SK-N-SH (cell line): ENCODE data around the gene HOXB6. TPM values are rescaled to one million over a fixed set of nuclear protein-coding genes. Genes with fewer than 3 reads are reported as not detected.

ENCODE experiments used
- CTCF ChIA-PET: fragments of 300-600, 350-600 bp; formaldehyde crosslinking; extraction: SDS; loops from one replicate; lab custom pipeline; 2021; lab: Yijun Ruan, JAX
- POLR2A ChIA-PET: fragments of 350-600 bp; sonication (Branson Sonifier 250); formaldehyde crosslinking; extraction: SDS; loops from one replicate; lab custom pipeline; 2020; ENCODE audit warnings: antibody characterized with exemption, inconsistent platforms; lab: Yijun Ruan, JAX
- DNase-seq: peaks from one replicate; pipeline ENCODE4 v3.0.0; 2012
- H2AFZ ChIP-seq: fragments of 200-600 bp; sonication (generic); 2 replicates; pipeline ENCODE4 v1.8.1; 2016; ENCODE audit warnings: antibody characterized with exemption, mild to moderate bottlenecking, low read depth
- H3F3A ChIP-seq: fragments of 200-600 bp; sonication (generic); replicated peaks from 2 replicates; pipeline ENCODE3; 2016; ENCODE audit warnings: antibody characterized with exemption, mild to moderate bottlenecking; ENCODE audit not compliant: insufficient read depth
- H3K27ac ChIP-seq, 2 experiments: fragments of 200-500 bp in 1 of 2; fragments of 200-600 bp in 1 of 2; sonication (Bioruptor generic) in 1 of 2; sonication (generic), shearing (Covaris generic) in 1 of 2; 2 replicates each; pipeline versions ENCODE4 v1.5.1 to v1.6.1; 2014 to 2016; ENCODE audit warnings: low read depth in 2 of 2, inconsistent platforms in 1 of 2, low read length in 1 of 2, mild to moderate bottlenecking in 1 of 2, mixed read lengths in 1 of 2
- H3K27me3 ChIP-seq: fragments of 200-600 bp; sonication (generic), shearing (Covaris generic); 2 replicates; pipeline ENCODE4 v1.6.1; 2016; ENCODE audit warnings: mixed run types; ENCODE audit not compliant: insufficient read depth
- H3K36me3 ChIP-seq, 2 experiments: fragments of 200-500 bp in 1 of 2; fragments of 200-600 bp in 1 of 2; sonication (Bioruptor generic) in 1 of 2; sonication (generic) in 1 of 2; replicated peaks in 1 of 2; 2 replicates each; pipeline versions ENCODE3 to v1.5.1; 2014 to 2016; ENCODE audit warnings: low read length in 1 of 2, mild to moderate bottlenecking in 1 of 2; ENCODE audit not compliant: insufficient read depth in 2 of 2, control insufficient read depth in 1 of 2
- H3K4me1 ChIP-seq, 2 experiments: fragments of 200-500 bp in 1 of 2; fragments of 200-600 bp in 1 of 2; sonication (Bioruptor generic) in 1 of 2; sonication (generic), shearing (Covaris generic) in 1 of 2; 2 replicates each; pipeline versions ENCODE4 v1.5.1 to v1.6.1; 2014 to 2016; ENCODE audit warnings: low read depth in 1 of 2, low read length in 1 of 2, mixed run types in 1 of 2; ENCODE audit not compliant: insufficient read depth in 2 of 2, control insufficient read depth in 1 of 2
- H3K4me2 ChIP-seq: fragments of 200-600 bp; sonication (generic), shearing (Covaris generic); 2 replicates; pipeline ENCODE4 v1.6.1; 2017; ENCODE audit warnings: mixed run types
- H3K4me3 ChIP-seq, 2 experiments: fragments of 200-500 bp in 1 of 2; fragments of 200-600 bp in 1 of 2; sonication (Bioruptor generic) in 1 of 2; sonication (generic), shearing (Covaris generic) in 1 of 2; 2 replicates each; pipeline versions ENCODE4 v1.5.1 to v1.8.1; 2014 to 2016; ENCODE audit warnings: low read depth in 2 of 2, inconsistent platforms in 1 of 2, low read length in 1 of 2, mild to moderate bottlenecking in 1 of 2, mixed read lengths in 1 of 2, moderate library complexity in 1 of 2
- H3K79me2 ChIP-seq: fragments of 200-600 bp; sonication (generic); 2 replicates; pipeline ENCODE4 v1.8.1; 2017; ENCODE audit warnings: mild to moderate bottlenecking; ENCODE audit not compliant: insufficient read depth
- H3K9ac ChIP-seq: fragments of 200-600 bp; sonication (generic); 2 replicates; pipeline ENCODE4 v1.6.1; 2017; ENCODE audit warnings: mixed run types
- H3K9me2 ChIP-seq: fragments of 200-600 bp; sonication (generic); 2 replicates; pipeline ENCODE4 v1.6.1; 2017; ENCODE audit warnings: mixed run types
- H3K9me3 ChIP-seq: fragments of 200-600 bp; sonication (generic); 2 replicates; pipeline ENCODE4 v1.6.1; 2017; ENCODE audit warnings: mixed run types, mild to moderate bottlenecking, moderate library complexity
- H4K20me1 ChIP-seq: fragments of 200-600 bp; sonication (generic); 2 replicates; pipeline ENCODE4 v1.6.1; 2017; ENCODE audit warnings: mild to moderate bottlenecking, mixed run types; ENCODE audit not compliant: insufficient read depth
- CHD2 ChIP-seq: fragments of 150-350 bp; IDR thresholded peaks from 2 replicates; pipeline ENCODE4 v1.6.1; 2018; ENCODE audit warnings: low read length; ENCODE audit not compliant: partially characterized antibody
- ELF1 ChIP-seq: IDR thresholded peaks from 2 replicates; pipeline ENCODE4 v1.4.0; 2012
- EP300 ChIP-seq, 2 experiments: IDR thresholded peaks; 2 replicates each; pipeline versions ENCODE4 v1.4.0 to v1.6.1; 2012; ENCODE audit warnings: borderline replicate concordance in 1 of 2, low read depth in 1 of 2, low read length in 1 of 2
- EZH2phosphoT487 ChIP-seq: fragments of 200-600 bp; sonication (generic); IDR thresholded peaks from 2 replicates; pipeline ENCODE4 v1.6.1; 2017; ENCODE audit warnings: low read depth, mixed run types, mild to moderate bottlenecking, antibody characterized with exemption, moderate library complexity, borderline replicate concordance
- FOXM1 ChIP-seq: IDR thresholded peaks from 2 replicates; pipeline ENCODE4 v1.4.0; 2012; ENCODE audit warnings: low read depth, mild to moderate bottlenecking
- GABPA ChIP-seq: IDR thresholded peaks from 2 replicates; pipeline ENCODE4 v1.4.0; 2012; ENCODE audit warnings: low read depth, mild to moderate bottlenecking
- JUND ChIP-seq: IDR thresholded peaks from 2 replicates; pipeline ENCODE4 v1.4.0; 2012
- NFIC ChIP-seq: IDR thresholded peaks from 2 replicates; pipeline ENCODE4 v1.4.0; 2012; ENCODE audit warnings: borderline replicate concordance
- NRF1 ChIP-seq: IDR thresholded peaks from 2 replicates; pipeline ENCODE4 v1.6.1; 2012; ENCODE audit warnings: low read depth, mild to moderate bottlenecking, low read length
- POLR2AphosphoS5 ChIP-seq: IDR thresholded peaks from 2 replicates; pipeline ENCODE4 v1.6.1; 2012; ENCODE audit warnings: low read depth, low read length
- SIN3A ChIP-seq: IDR thresholded peaks from 2 replicates; pipeline ENCODE4 v1.6.1; 2012; ENCODE audit warnings: low read depth, mild to moderate bottlenecking, low read length, moderate library complexity, borderline replicate concordance
- TAF1 ChIP-seq: IDR thresholded peaks from 2 replicates; pipeline ENCODE4 v1.6.1; 2012; ENCODE audit warnings: low read depth, mild to moderate bottlenecking, low read length, moderate library complexity, borderline replicate concordance
- TCF12 ChIP-seq: IDR thresholded peaks from 2 replicates; pipeline ENCODE4 v1.4.0; 2012
- TEAD4 ChIP-seq: IDR thresholded peaks from 2 replicates; pipeline ENCODE4 v1.4.0; 2012; ENCODE audit warnings: mild to moderate bottlenecking, borderline replicate concordance; ENCODE audit not compliant: insufficient read depth
- YY1 ChIP-seq: IDR thresholded peaks from 2 replicates; pipeline ENCODE4 v1.4.0; 2012; ENCODE audit warnings: low read depth, mild to moderate bottlenecking
- WGBS: methylation state at CpG from one replicate; pipeline ENCODE4 v1.1.6; 2017; ENCODE audit warnings: low lambda C conversion rate; 5-methylcytosine and 5-hydroxymethylcytosine counted together
- polyA plus RNA-seq, 3 experiments: library from polyadenylated mRNA; depleted of rRNA; stranded (reverse); fragments of >200 nt; gene quantifications; 2 replicates each; pipeline ENCODE4 v1.2.3, GENCODE V29; 2012
- TF ChIP-seq, protein P1 (sequence below): fragments of 150-350 bp; IDR thresholded peaks from 2 replicates; pipeline ENCODE4 v1.6.1; 2017; ENCODE audit warnings: antibody characterized with exemption, low read length, low read depth, borderline replicate concordance
- TF ChIP-seq, protein P2 (sequence below): IDR thresholded peaks from 2 replicates; pipeline ENCODE4 v1.6.1; 2012; ENCODE audit warnings: mild to moderate bottlenecking, low read depth, low read length, moderate library complexity
- TF ChIP-seq, protein P3 (sequence below): IDR thresholded peaks from 2 replicates; pipeline ENCODE4; 2012
- TF ChIP-seq, protein P4 (sequence below): fragments of 150-350 bp; IDR thresholded peaks from 2 replicates; pipeline ENCODE4 v1.6.1; 2016; ENCODE audit warnings: mild to moderate bottlenecking, low read depth, low read length
- TF ChIP-seq, protein P5 (sequence below): IDR thresholded peaks from 2 replicates; pipeline ENCODE4 v1.4.0; 2012; ENCODE audit warnings: low read depth, borderline replicate concordance

HOXB6 gene
- polyA plus RNA-seq, 1 of the 3 experiments (the other 2 are of a cell fraction): not detected

DNA sequence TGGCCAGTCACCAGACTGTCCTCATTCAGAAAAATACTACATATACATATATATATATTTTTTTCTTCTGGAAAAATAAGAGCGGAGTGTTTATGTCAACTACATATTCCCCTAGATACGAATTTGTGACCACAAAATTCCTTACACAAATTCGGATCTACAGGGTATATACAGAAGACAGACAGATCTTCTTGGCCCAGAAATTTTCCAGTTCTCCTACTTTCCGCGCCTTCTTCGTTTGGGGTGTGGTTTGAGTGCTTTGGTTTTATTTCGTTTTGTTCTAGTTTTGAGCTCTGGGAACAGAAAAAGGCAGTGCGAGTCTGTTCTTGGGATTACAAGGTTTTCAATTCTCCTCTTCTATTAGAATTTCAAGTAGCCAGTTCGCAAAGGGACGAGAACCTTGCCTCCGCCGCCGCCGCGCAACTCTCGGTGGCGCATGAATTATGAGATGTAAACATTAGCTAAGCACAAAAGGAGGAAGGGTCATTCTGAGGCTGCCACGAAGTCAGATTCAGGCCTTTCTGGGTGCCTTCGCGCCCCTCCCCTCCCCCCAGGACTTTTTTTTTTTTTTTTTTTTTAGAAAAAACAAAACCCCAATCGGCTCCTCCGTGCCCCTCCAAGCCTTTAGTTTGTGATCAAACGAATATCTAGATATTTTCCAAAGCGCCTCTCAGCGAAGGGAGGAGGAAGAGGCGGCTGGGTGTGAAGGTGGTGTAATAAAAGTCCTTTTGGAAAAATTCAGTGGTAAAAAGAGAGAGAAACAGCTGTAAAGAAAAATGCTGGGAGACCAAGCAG is 24.8 kb downstream of the HOXB6 start:
- no peaks in the 10 kb centered on the region for H3K79me2 ChIP-seq

DNA sequence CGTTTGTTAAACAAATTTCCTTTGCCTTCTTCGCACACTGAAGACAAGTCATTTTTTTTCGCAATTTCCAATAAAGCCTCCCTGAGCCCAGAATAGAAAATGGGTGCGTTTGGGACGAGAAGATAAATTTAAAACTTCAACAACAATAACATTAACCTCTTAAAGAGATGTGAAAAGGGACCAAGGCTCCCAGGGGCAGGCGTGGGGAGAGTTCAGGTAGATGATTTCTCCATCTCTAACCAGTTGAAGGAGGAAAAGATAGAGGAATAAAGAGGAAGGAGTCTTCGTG is 25.4 kb downstream of the HOXB6 start:
- CTCF ChIA-PET: interaction anchor here (0.7 to 1.5 kb wide), 3 partner anchors 11 to 244 kb away, joined by 3 read pairs; no protein-coding TSS in a partner anchor
- Histone ChIP-seq H2AFZ (no peak overlapping the region), H3K27me3 (peaks cover 94% of the 10 kb centered on the region), H3K79me2 (no peaks in the 10 kb centered on the region), H3K27ac (no peak overlapping the region), H3K4me3 (no peak overlapping the region), H3K9ac (no peak overlapping the region), H3K9me2 (no peaks in the 10 kb centered on the region), H3K4me1 (no peaks in the 10 kb centered on the region; a peak in 1 of 4 replicates), H3K4me2 (no peak overlapping the region), H3K36me3 (no peaks in the 10 kb centered on the region), H4K20me1 (peaks cover 9% of the 10 kb centered on the region; the same call in 1 of the 2 replicates), H3K9me3 (no peaks in the 10 kb centered on the region), H3F3A (peaks cover 4% of the 10 kb centered on the region)
- TF ChIP-seq, protein P1, sequence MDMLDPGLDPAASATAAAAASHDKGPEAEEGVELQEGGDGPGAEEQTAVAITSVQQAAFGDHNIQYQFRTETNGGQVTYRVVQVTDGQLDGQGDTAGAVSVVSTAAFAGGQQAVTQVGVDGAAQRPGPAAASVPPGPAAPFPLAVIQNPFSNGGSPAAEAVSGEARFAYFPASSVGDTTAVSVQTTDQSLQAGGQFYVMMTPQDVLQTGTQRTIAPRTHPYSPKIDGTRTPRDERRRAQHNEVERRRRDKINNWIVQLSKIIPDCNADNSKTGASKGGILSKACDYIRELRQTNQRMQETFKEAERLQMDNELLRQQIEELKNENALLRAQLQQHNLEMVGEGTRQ: no peak
- TF ChIP-seq EP300 (IDR thresholded peaks at IDR 0.05; ENCODE audit: borderline replicate concordance in 1 of 2, low read depth in 1 of 2, low read length in 1 of 2): no peak
- TF ChIP-seq ELF1: no peak
- TF ChIP-seq, protein P2, sequence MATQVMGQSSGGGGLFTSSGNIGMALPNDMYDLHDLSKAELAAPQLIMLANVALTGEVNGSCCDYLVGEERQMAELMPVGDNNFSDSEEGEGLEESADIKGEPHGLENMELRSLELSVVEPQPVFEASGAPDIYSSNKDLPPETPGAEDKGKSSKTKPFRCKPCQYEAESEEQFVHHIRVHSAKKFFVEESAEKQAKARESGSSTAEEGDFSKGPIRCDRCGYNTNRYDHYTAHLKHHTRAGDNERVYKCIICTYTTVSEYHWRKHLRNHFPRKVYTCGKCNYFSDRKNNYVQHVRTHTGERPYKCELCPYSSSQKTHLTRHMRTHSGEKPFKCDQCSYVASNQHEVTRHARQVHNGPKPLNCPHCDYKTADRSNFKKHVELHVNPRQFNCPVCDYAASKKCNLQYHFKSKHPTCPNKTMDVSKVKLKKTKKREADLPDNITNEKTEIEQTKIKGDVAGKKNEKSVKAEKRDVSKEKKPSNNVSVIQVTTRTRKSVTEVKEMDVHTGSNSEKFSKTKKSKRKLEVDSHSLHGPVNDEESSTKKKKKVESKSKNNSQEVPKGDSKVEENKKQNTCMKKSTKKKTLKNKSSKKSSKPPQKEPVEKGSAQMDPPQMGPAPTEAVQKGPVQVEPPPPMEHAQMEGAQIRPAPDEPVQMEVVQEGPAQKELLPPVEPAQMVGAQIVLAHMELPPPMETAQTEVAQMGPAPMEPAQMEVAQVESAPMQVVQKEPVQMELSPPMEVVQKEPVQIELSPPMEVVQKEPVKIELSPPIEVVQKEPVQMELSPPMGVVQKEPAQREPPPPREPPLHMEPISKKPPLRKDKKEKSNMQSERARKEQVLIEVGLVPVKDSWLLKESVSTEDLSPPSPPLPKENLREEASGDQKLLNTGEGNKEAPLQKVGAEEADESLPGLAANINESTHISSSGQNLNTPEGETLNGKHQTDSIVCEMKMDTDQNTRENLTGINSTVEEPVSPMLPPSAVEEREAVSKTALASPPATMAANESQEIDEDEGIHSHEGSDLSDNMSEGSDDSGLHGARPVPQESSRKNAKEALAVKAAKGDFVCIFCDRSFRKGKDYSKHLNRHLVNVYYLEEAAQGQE: no peak
- no peak for TF ChIP-seq GABPA
- TF ChIP-seq NRF1: no peak
- TF ChIP-seq YY1: no peak
- no peak for TF ChIP-seq CHD2
- no peak for TF ChIP-seq JUND
- no peak for TF ChIP-seq SIN3A
- TF ChIP-seq, protein P3, sequence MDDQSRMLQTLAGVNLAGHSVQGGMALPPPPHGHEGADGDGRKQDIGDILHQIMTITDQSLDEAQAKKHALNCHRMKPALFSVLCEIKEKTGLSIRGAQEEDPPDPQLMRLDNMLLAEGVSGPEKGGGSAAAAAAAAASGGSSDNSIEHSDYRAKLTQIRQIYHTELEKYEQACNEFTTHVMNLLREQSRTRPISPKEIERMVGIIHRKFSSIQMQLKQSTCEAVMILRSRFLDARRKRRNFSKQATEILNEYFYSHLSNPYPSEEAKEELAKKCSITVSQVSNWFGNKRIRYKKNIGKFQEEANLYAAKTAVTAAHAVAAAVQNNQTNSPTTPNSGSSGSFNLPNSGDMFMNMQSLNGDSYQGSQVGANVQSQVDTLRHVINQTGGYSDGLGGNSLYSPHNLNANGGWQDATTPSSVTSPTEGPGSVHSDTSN: no peak
- TF ChIP-seq, protein P4, sequence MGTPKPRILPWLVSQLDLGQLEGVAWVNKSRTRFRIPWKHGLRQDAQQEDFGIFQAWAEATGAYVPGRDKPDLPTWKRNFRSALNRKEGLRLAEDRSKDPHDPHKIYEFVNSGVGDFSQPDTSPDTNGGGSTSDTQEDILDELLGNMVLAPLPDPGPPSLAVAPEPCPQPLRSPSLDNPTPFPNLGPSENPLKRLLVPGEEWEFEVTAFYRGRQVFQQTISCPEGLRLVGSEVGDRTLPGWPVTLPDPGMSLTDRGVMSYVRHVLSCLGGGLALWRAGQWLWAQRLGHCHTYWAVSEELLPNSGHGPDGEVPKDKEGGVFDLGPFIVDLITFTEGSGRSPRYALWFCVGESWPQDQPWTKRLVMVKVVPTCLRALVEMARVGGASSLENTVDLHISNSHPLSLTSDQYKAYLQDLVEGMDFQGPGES: no peak
- TF ChIP-seq EZH2phosphoT487: no peak
- TF ChIP-seq TCF12: no peak
- no peak for TF ChIP-seq TEAD4
- TF ChIP-seq FOXM1: no peak
- TF ChIP-seq, protein P5, sequence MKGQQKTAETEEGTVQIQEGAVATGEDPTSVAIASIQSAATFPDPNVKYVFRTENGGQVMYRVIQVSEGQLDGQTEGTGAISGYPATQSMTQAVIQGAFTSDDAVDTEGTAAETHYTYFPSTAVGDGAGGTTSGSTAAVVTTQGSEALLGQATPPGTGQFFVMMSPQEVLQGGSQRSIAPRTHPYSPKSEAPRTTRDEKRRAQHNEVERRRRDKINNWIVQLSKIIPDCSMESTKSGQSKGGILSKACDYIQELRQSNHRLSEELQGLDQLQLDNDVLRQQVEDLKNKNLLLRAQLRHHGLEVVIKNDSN: no peak
- no peak for TF ChIP-seq NFIC
- POLR2A ChIA-PET: no interaction called here
- no peak for DNase-seq
- WGBS: 17% methylated on average over 7 of the region's 7 CpGs

More for the DNA sequence above, 24.8 kb downstream of the HOXB6 start:
- H4K20me1 ChIP-seq: peaks cover 9% of the 10 kb centered on the region; the same call in 1 of the 2 replicates
- POLR2A ChIA-PET: no interaction called here
- no peaks in the 10 kb centered on the region for H3K9me3 ChIP-seq
- peaks cover 0 to under 1% of the 10 kb centered on the region in 2 experiments; a peak in 1 of 4 replicates for H3K4me1 ChIP-seq
- H3K9me2 ChIP-seq: no peaks in the 10 kb centered on the region
- 27% methylated on average over 26 of the region's 26 CpGs for WGBS
- peaks cover 4% of the 10 kb centered on the region for H3F3A ChIP-seq
- CTCF ChIA-PET: interaction anchor here (0.7 to 1.5 kb wide), 4 partner anchors 12 to 244 kb away, joined by 3 read pairs; no protein-coding TSS in a partner anchor
- H2AFZ ChIP-seq: no peak overlapping the region
- TF ChIP-seq EP300 (IDR thresholded peaks at IDR 0.05; ENCODE audit: borderline replicate concordance in 1 of 2, low read depth in 1 of 2, low read length in 1 of 2) (no peak), TAF1 (no peak), YY1 (no peak), POLR2AphosphoS5 (0 out of 2 replicates have a peak, but pooled peaks have one; percentile 16)
- no peaks in the 10 kb centered on the region for H3K36me3 ChIP-seq
- no peak overlapping the region for H3K4me3 ChIP-seq
- H3K9ac ChIP-seq: no peak overlapping the region
- H3K27ac ChIP-seq: no peak overlapping the region
- no peak for DNase-seq
- no peak overlapping the region for H3K4me2 ChIP-seq
- H3K27me3 ChIP-seq: peaks cover 94% of the 10 kb centered on the region
